A549 (cell line): ENCODE results near the gene NPSR1. TPM values are rescaled to one million over a fixed set of nuclear protein-coding genes. Genes with fewer than 3 reads are reported as not detected.

ENCODE experiments used
- ATAC-seq, 2 experiments: fragments of 200-7000 bp in 1 of 2; fragments of >200 bp in 1 of 2; cut with Nextera tagmentation in 1 of 2; cut with Tn5 transposase in 1 of 2; 3 replicates each; pipeline versions ENCODE4 v1.8.0 to v1.9.1; 2018 to 2020; ENCODE audit warnings: mild to moderate bottlenecking in 1 of 2, moderate library complexity in 1 of 2
- CTCF ChIA-PET: fragments of 300-600 bp; sonication (Branson Sonifier 250); formaldehyde crosslinking; extraction: SDS; loops from one replicate; lab custom pipeline; 2021; ENCODE audit warnings: antibody characterized with exemption, inconsistent platforms; lab: Yijun Ruan, JAX
- POLR2A ChIA-PET: fragments of 350-600 bp; formaldehyde crosslinking; extraction: SDS; loops from one replicate; lab custom pipeline; 2021; ENCODE audit warnings: antibody characterized with exemption, inconsistent platforms; lab: Yijun Ruan, JAX
- DNase-seq, 2 experiments: peaks; one replicate each; pipeline versions ENCODE4 v3.0.0 to v3.0.0-alpha.2; 2011 to 2016; ENCODE audit warnings: low read depth in 1 of 2, low spot score in 1 of 2
- FAIRE-seq: peaks from 2 replicates; lab custom pipeline; 2011; peaks lifted over from hg19 to GRCh38; lab: Jason Lieb, UNC
- H3K27ac ChIP-seq, 2 experiments: fragments of >200 bp; sonication (Bioruptor Twin); formaldehyde crosslinking; 3 replicates each; pipeline ENCODE4 v1.5.1; 2016 to 2017
- H3K4me1 ChIP-seq: fragments of >200 bp; sonication (Bioruptor Twin); formaldehyde crosslinking; 3 replicates; pipeline ENCODE4 v1.6.1; 2016
- H3K4me2 ChIP-seq: fragments of >200 bp; sonication (Bioruptor Twin); formaldehyde crosslinking; 3 replicates; pipeline ENCODE4 v1.6.1; 2016
- H3K4me3 ChIP-seq: fragments of >200 bp; sonication (Bioruptor Twin); formaldehyde crosslinking; 3 replicates; pipeline ENCODE4 v1.5.1; 2016
- H3K9me3 ChIP-seq: fragments of >200 bp; sonication (Bioruptor Twin); formaldehyde crosslinking; 3 replicates; pipeline ENCODE4 v1.6.1; 2016
- BHLHE40 ChIP-seq: IDR thresholded peaks from 2 replicates; pipeline ENCODE4 v1.6.1; 2012; ENCODE audit warnings: low read depth, low read length, inconsistent platforms
- CBX8 ChIP-seq: fragments of 200-600 bp; sonication (generic); IDR thresholded peaks from 2 replicates; pipeline ENCODE4 v1.6.1; 2016
- CHD4 ChIP-seq: fragments of 200-600 bp; sonication (generic); IDR thresholded peaks from 2 replicates; pipeline ENCODE4 v1.6.1; 2016; ENCODE audit warnings: antibody characterized with exemption, mild to moderate bottlenecking, borderline replicate concordance
- EHF ChIP-seq: fragments of 250-450 bp; sonication (Bioruptor Pico); IDR thresholded peaks from 2 replicates; pipeline ENCODE4 v1.5.0; 2020; ENCODE audit warnings: mild to moderate bottlenecking
- ELK1 ChIP-seq: fragments of 150-350 bp; IDR thresholded peaks from 2 replicates; pipeline ENCODE4 v1.6.1; 2014; ENCODE audit warnings: low read depth, mild to moderate bottlenecking, low read length
- ESRRA ChIP-seq: fragments of 150-350 bp; IDR thresholded peaks from 2 replicates; pipeline ENCODE4 v1.6.1; 2014; ENCODE audit warnings: mild to moderate bottlenecking, low read length, borderline replicate concordance
- FOSB ChIP-seq: fragments of 250-450 bp; sonication (Bioruptor Pico); IDR thresholded peaks from 2 replicates; pipeline ENCODE4 v1.5.0; 2020; ENCODE audit warnings: mild to moderate bottlenecking, moderate library complexity
- FOSL2 ChIP-seq, 2 experiments: fragments of 450-650 bp in 1 of 2; fragments of >200 bp in 1 of 2; sonication (Bioruptor Twin) in 1 of 2; formaldehyde crosslinking; IDR thresholded peaks; 2 replicates each; pipeline versions ENCODE4 v1.5.0 to v1.6.1; 2016 to 2020; ENCODE audit warnings: mild to moderate bottlenecking in 1 of 2, moderate library complexity in 1 of 2
- FOXS1 ChIP-seq: fragments of 250-450 bp; sonication (Bioruptor Pico); IDR thresholded peaks from 2 replicates; pipeline ENCODE4 v1.5.0; 2020; ENCODE audit warnings: mild to moderate bottlenecking, moderate library complexity
- HDAC2 ChIP-seq: fragments of 200-600 bp; sonication (generic); IDR thresholded peaks from 2 replicates; pipeline ENCODE4 v1.6.1; 2016
- HEYL ChIP-seq: fragments of 250-450 bp; sonication (Bioruptor Pico); IDR thresholded peaks from 2 replicates; pipeline ENCODE4 v1.8.0; 2021; ENCODE audit warnings: mild to moderate bottlenecking, moderate library complexity
- JUNB ChIP-seq: fragments of >200 bp; sonication (Bioruptor Twin); formaldehyde crosslinking; IDR thresholded peaks from 2 replicates; pipeline ENCODE4 v1.6.1; 2016
- KDM5A ChIP-seq: fragments of 200-600 bp; sonication (generic); IDR thresholded peaks from 2 replicates; pipeline ENCODE4 v1.6.1; 2016; ENCODE audit warnings: antibody characterized with exemption, mild to moderate bottlenecking
- MAZ ChIP-seq: fragments of 150-350 bp; IDR thresholded peaks from 2 replicates; pipeline ENCODE4 v1.6.1; 2014; ENCODE audit warnings: antibody characterized with exemption, low read depth, low read length, borderline replicate concordance
- NR3C1 ChIP-seq: fragments of >200 bp; sonication (Bioruptor Twin); formaldehyde crosslinking; IDR thresholded peaks from 3 replicates; pipeline ENCODE4 v1.6.1; 2017
- PHF8 ChIP-seq: fragments of 200-600 bp; sonication (generic); IDR thresholded peaks from 2 replicates; pipeline ENCODE4 v1.6.1; 2016; ENCODE audit warnings: low read depth, mild to moderate bottlenecking, antibody characterized with exemption, moderate library complexity, borderline replicate concordance
- RAD21 ChIP-seq, 2 experiments: fragments of >200 bp in 1 of 2; sonication (Bioruptor Twin) in 1 of 2; formaldehyde crosslinking in 1 of 2; IDR thresholded peaks in 1 of 2; conservative IDR thresholded peaks in 1 of 2; 2 replicates in 1 of 2; 3 replicates in 1 of 2; pipeline ENCODE4 v1.6.1; 2012 to 2018; ENCODE audit warnings: inconsistent platforms in 1 of 2
- RCOR1 ChIP-seq: fragments of 150-350 bp; IDR thresholded peaks from 2 replicates; pipeline ENCODE4 v1.6.1; 2014; ENCODE audit warnings: antibody characterized with exemption, low read length, low read depth
- RNF2 ChIP-seq: fragments of 200-600 bp; sonication (generic); IDR thresholded peaks from 2 replicates; pipeline ENCODE4 v1.6.1; 2016; ENCODE audit warnings: low read depth, mild to moderate bottlenecking, antibody characterized with exemption, moderate library complexity, borderline replicate concordance
- TP53 ChIP-seq: fragments of 250-450 bp; sonication (Bioruptor Pico); IDR thresholded peaks from 2 replicates; pipeline ENCODE4 v1.5.0; 2021; ENCODE audit warnings: mild to moderate bottlenecking, moderate library complexity
- ZC3H11A ChIP-seq: fragments of 450-650 bp; IDR thresholded peaks from 2 replicates; pipeline ENCODE4 v1.6.1; 2014; ENCODE audit warnings: antibody characterized with exemption, mild to moderate bottlenecking
- ZSCAN20 ChIP-seq: fragments of 250-450 bp; sonication (Bioruptor Pico); IDR thresholded peaks from 2 replicates; pipeline ENCODE4 v1.8.0; 2022; ENCODE audit warnings: mild to moderate bottlenecking, moderate library complexity
- WGBS: methylation state at CpG from one replicate; pipeline ENCODE4 v1.1.6; 2017; ENCODE audit errors: missing lambda C conversion rate; 5-methylcytosine and 5-hydroxymethylcytosine counted together
- polyA plus RNA-seq, 4 experiments: library from polyadenylated mRNA; depleted of rRNA in 3 of 4; stranded (reverse); fragments of >200 nt; fragmentation: RNase III in 1 of 4; extraction: RNeasy Plus Mini Kit Qiagen cat#74134 plus additional on column Dnase treatment in 1 of 4; gene quantifications; 2 replicates in 3 of 4; 3 replicates in 1 of 4; pipeline ENCODE4 v1.2.3, GENCODE V29; 2011 to 2017
- TF ChIP-seq, protein P1 (sequence below): fragments of >200 bp; sonication (Bioruptor Twin); formaldehyde crosslinking; IDR thresholded peaks from 3 replicates; pipeline ENCODE4 v1.5.1; 2016
- TF ChIP-seq, protein P2 (sequence below): fragments of 250-450 bp; sonication (Bioruptor Pico); IDR thresholded peaks from 2 replicates; pipeline ENCODE4 v1.5.0; 2021; ENCODE audit warnings: mild to moderate bottlenecking, moderate library complexity, borderline replicate concordance
- TF ChIP-seq, protein P3 (sequence below): fragments of 250-450 bp; sonication (Bioruptor Pico); IDR thresholded peaks from 2 replicates; pipeline ENCODE4 v1.5.0; 2020; ENCODE audit warnings: low read depth, mild to moderate bottlenecking, moderate library complexity
- TF ChIP-seq, protein P4 (sequence below): IDR thresholded peaks from 2 replicates; pipeline ENCODE4 v1.6.1; 2012

Gene NPSR1
- polyA plus RNA-seq, 2 of the 4 experiments (the other 2 are of a cell fraction): not detected

DNA sequence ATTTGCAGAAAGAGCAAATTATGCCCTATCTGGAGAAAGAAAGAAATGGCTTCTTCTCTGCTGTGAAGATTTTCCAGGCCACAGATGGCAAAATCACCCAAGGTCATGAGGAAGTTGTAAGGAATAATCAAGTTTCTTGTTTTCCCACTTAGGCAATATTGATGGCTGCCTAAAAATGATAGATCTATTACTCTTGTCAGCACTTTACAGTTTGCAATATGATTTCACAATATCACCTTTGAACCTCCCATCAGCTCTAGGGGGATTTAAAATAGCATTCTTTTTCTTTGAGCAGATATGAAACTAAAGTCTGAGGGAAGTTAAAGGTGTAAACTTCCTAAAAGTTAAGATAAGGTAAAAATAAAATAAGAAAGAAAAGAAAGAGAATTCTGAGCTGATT is 6.7 kb downstream of the NPSR1 start (continued):
- TF ChIP-seq, protein P1, sequence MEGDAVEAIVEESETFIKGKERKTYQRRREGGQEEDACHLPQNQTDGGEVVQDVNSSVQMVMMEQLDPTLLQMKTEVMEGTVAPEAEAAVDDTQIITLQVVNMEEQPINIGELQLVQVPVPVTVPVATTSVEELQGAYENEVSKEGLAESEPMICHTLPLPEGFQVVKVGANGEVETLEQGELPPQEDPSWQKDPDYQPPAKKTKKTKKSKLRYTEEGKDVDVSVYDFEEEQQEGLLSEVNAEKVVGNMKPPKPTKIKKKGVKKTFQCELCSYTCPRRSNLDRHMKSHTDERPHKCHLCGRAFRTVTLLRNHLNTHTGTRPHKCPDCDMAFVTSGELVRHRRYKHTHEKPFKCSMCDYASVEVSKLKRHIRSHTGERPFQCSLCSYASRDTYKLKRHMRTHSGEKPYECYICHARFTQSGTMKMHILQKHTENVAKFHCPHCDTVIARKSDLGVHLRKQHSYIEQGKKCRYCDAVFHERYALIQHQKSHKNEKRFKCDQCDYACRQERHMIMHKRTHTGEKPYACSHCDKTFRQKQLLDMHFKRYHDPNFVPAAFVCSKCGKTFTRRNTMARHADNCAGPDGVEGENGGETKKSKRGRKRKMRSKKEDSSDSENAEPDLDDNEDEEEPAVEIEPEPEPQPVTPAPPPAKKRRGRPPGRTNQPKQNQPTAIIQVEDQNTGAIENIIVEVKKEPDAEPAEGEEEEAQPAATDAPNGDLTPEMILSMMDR: no peak
- TF ChIP-seq FOSL2 (IDR thresholded peaks at IDR 0.05) (no peak), FOSL2 (CRISPR knock-in tag; IDR thresholded peaks at IDR 0.05) (no peak), BHLHE40 (no peak), FOSB (CRISPR knock-in tag) (no peak), JUNB (no peak), RNF2 (no peak), ZC3H11A (no peak)

DNA sequence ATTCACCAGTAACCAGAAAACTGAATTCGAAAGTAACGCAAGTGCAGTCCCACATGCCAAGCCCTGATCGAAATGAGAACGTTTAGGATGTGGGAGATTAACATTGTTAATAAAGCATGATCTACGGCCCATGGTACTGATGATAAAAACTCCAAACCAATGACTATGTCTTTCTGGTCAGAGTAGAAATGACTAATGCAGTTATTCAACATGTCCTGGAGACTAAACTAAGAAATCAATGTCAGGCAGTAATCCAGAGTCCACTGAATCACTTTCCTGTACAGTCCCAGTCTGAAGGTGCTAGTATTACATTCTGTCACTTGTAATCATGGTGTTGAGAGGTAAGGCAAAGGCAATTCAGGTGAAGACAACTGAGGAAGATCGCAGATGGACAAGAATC is 14.4 kb downstream of the NPSR1 start:
- no peak overlapping the region for H3K4me2 ChIP-seq
- WGBS: 68% methylated on average over 6 of the region's 6 CpGs
- TF ChIP-seq FOSB (CRISPR knock-in tag): no peak
- TF ChIP-seq EHF (CRISPR knock-in tag): no peak
- H3K4me3 ChIP-seq: no peak overlapping the region
- no peak overlapping the region for H3K27ac ChIP-seq
- ChIA-PET CTCF (interaction anchor here (0.8 kb wide), 1 partner anchor 156 kb away, joined by 3 read pairs; no protein-coding TSS in a partner anchor), POLR2A (no interaction called here)
- ATAC-seq: no peak
- no peaks in the 10 kb centered on the region for H3K9me3 ChIP-seq
- FAIRE-seq: no peak
- H3K4me1 ChIP-seq: no peaks in the 10 kb centered on the region
- DNase-seq: no peak

DNA sequence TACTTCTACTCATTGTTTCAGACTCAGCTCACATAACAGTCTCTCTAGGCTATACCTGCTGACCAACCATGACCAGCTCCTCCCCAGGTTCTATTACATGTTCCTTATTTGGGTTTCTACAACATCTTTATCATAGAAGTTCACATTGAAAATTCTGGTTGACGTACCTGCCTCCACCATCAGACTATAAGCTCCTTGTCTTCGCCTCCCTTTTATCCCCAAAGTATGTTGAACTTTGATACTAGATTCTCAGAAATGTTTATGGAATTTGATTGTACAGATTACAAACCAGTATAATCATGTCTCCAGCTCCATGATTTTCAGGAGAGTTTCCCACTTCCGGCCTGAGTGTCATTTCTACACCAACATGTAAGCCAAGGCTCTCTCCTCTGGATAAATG is 15.0 kb downstream of the NPSR1 start:
- no peak for TF ChIP-seq HEYL (CRISPR knock-in tag)
- TF ChIP-seq, protein P2, sequence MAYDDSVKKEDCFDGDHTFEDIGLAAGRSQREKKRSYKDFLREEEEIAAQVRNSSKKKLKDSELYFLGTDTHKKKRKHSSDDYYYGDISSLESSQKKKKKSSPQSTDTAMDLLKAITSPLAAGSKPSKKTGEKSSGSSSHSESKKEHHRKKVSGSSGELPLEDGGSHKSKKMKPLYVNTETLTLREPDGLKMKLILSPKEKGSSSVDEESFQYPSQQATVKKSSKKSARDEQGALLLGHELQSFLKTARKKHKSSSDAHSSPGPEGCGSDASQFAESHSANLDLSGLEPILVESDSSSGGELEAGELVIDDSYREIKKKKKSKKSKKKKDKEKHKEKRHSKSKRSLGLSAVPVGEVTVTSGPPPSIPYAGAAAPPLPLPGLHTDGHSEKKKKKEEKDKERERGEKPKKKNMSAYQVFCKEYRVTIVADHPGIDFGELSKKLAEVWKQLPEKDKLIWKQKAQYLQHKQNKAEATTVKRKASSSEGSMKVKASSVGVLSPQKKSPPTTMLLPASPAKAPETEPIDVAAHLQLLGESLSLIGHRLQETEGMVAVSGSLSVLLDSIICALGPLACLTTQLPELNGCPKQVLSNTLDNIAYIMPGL: no peak
- TF ChIP-seq ZSCAN20 (CRISPR knock-in tag): no peak
- no peak for TF ChIP-seq CHD4
- no peak for TF ChIP-seq RCOR1
- TF ChIP-seq JUNB: no peak
- TF ChIP-seq MAZ: no peak
- TF ChIP-seq CBX8: no peak
- no peak for TF ChIP-seq HDAC2
- TF ChIP-seq, protein P3, sequence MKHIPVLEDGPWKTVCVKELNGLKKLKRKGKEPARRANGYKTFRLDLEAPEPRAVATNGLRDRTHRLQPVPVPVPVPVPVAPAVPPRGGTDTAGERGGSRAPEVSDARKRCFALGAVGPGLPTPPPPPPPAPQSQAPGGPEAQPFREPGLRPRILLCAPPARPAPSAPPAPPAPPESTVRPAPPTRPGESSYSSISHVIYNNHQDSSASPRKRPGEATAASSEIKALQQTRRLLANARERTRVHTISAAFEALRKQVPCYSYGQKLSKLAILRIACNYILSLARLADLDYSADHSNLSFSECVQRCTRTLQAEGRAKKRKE (CRISPR knock-in tag): no peak
- TF ChIP-seq TP53 (CRISPR knock-in tag): no peak
- no peak for TF ChIP-seq KDM5A
- no peak for TF ChIP-seq ESRRA
- TF ChIP-seq FOXS1: no peak
- TF ChIP-seq ELK1: no peak
- TF ChIP-seq NR3C1: no peak
- TF ChIP-seq PHF8: no peak
- TF ChIP-seq, protein P4, sequence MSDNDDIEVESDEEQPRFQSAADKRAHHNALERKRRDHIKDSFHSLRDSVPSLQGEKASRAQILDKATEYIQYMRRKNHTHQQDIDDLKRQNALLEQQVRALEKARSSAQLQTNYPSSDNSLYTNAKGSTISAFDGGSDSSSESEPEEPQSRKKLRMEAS: no peak
- no peak for TF ChIP-seq RAD21 (conservative IDR thresholded peaks at IDR 0.05 in 1 of 2, IDR thresholded peaks at IDR 0.05 in 1 of 2)
- H3K4me3 ChIP-seq: no peak overlapping the region
- H3K4me1 ChIP-seq: no peaks in the 10 kb centered on the region
- H3K27ac ChIP-seq: no peak overlapping the region
- ChIA-PET POLR2A (no interaction called here), CTCF (interaction anchor here (0.8 kb wide), 1 partner anchor 155 kb away, joined by 3 read pairs; no protein-coding TSS in a partner anchor)
- no peak for ATAC-seq
- 84% methylated on average over 3 of the region's 3 CpGs for WGBS
- no peak overlapping the region for H3K4me2 ChIP-seq
- no peaks in the 10 kb centered on the region for H3K9me3 ChIP-seq
- no peak for DNase-seq
- no peak for FAIRE-seq
